ENCODE measurements around the gene CDH23.

- TF ChIP-seq CTCF (IDR thresholded peaks at IDR 0.05), result peak; percentile 18
- TF ChIP-seq ZFX (IDR thresholded peaks at IDR 0.05; ENCODE audit: borderline replicate concordance), result no peak
These were observed 440.5 kb downstream of the CDH23 start for GRCh38 chr10:71837098-71837827.

Measured in 22Rv1 (cell line).